ENCODE measurements around the gene CIAO2B.

- no peak for TF ChIP-seq CTCF (IDR thresholded peaks at IDR 0.05; ENCODE audit: low read length)
- no peak for TF ChIP-seq EZH2 (IDR thresholded peaks at IDR 0.05; ENCODE audit: borderline replicate concordance, low read length)
These were observed 38.2 kb downstream of the CIAO2B start for GRCh38 chr16:66895999-66896398.

Data from OCI-LY1 (cell line).